Smooth muscle cell of the brain vasculature (primary cell): ENCODE measurements around the gene MAP2K6.

Source experiments
- DNase-seq: peaks from one replicate; pipeline ENCODE4 v3.0.0-alpha.2; 2012; ENCODE audit warnings: low read depth, low spot score

MAP2K6 gene

GRCh38 chr17:69535016-69535570 is 120.6 kb downstream of the MAP2K6 start:
- no peak for DNase-seq

- DNase-seq: no peak
These were observed 124.3 kb downstream of the MAP2K6 start for GRCh38 chr17:69538795-69539194.

GRCh38 chr17:69539274-69539673 is 124.8 kb downstream of the MAP2K6 start:
- no peak for DNase-seq

- DNase-seq: peak; percentile 17
These were observed 125.4 kb downstream of the MAP2K6 start for GRCh38 chr17:69539781-69540319.

GRCh38 chr17:69540356-69540755 is 125.9 kb downstream of the MAP2K6 start:
- no peak for DNase-seq

GRCh38 chr17:69547230-69547629 is 132.7 kb downstream of the MAP2K6 start:
- no peak for DNase-seq

- no peak for DNase-seq
These were observed 133.4 kb downstream of the MAP2K6 start for GRCh38 chr17:69547947-69548346.

- no peak for DNase-seq
These were observed 136.9 kb downstream of the MAP2K6 start for GRCh38 chr17:69551212-69552010.

GRCh38 chr17:69552986-69553667 is 138.6 kb downstream of the MAP2K6 start:
- DNase-seq: no peak

- no peak for DNase-seq
These were observed 140.6 kb downstream of the MAP2K6 start for GRCh38 chr17:69555056-69555455.

GRCh38 chr17:69557339-69557738 is 142.8 kb downstream of the MAP2K6 start:
- DNase-seq: no peak

GRCh38 chr17:69558796-69559195 is 144.3 kb downstream of the MAP2K6 start:
- no peak for DNase-seq

- DNase-seq: no peak
These were observed 146.5 kb downstream of the MAP2K6 start for GRCh38 chr17:69560987-69561441.

- no peak for DNase-seq
These were observed 147.0 kb downstream of the MAP2K6 start for GRCh38 chr17:69561462-69561861.

- DNase-seq: no peak
These were observed 150.9 kb downstream of the MAP2K6 start for GRCh38 chr17:69565447-69565846.

- no peak for DNase-seq
These were observed 152.6 kb downstream of the MAP2K6 start for GRCh38 chr17:69567130-69567529.

- no peak for DNase-seq
These were observed 158.2 kb downstream of the MAP2K6 start for GRCh38 chr17:69572747-69573146.

- no peak for DNase-seq
These were observed 158.9 kb downstream of the MAP2K6 start for GRCh38 chr17:69573396-69573795.

GRCh38 chr17:69574257-69575197 is 160.0 kb downstream of the MAP2K6 start:
- DNase-seq: peak; percentile 35

GRCh38 chr17:69575346-69575761 is 160.9 kb downstream of the MAP2K6 start:
- DNase-seq: peak; percentile 21

GRCh38 chr17:69577098-69577497 is 162.6 kb downstream of the MAP2K6 start:
- DNase-seq: no peak
